H1 (cell line): ENCODE measurements around the gene RAD50. TPM values are rescaled to one million over a fixed set of nuclear protein-coding genes. Genes with fewer than 3 reads are reported as not detected.

Experiments
- CTCF ChIA-PET: fragments of 300-600 bp; sonication (Branson Sonifier 250); formaldehyde crosslinking; loops from one replicate; lab custom pipeline; 2021; ENCODE audit not compliant: partially characterized antibody; lab: Charles Lee
- POLR2A ChIA-PET: fragments of 300-600 bp; sonication (Branson Sonifier 250); formaldehyde crosslinking; loops from one replicate; lab custom pipeline; 2021; ENCODE audit warnings: inconsistent platforms; ENCODE audit not compliant: partially characterized antibody; lab: Charles Lee
- DNase-seq, 2 experiments: peaks; one replicate each; pipeline versions ENCODE4 v3.0.0 to v3.0.0-alpha.2; 2010 to 2022; ENCODE audit warnings: low spot score in 2 of 2, low read depth in 1 of 2, mixed read lengths in 1 of 2
- FAIRE-seq: peaks from 2 replicates; lab custom pipeline; 2011; peaks lifted over from hg19 to GRCh38; lab: Jason Lieb, UNC
- H2AFZ ChIP-seq: 2 replicates; pipeline ENCODE4 v1.8.1; 2012; ENCODE audit warnings: low read length, inconsistent platforms
- H2AK5ac ChIP-seq: 2 replicates; pipeline ENCODE4 v1.6.1; 2013; ENCODE audit warnings: low read depth, low read length
- H2BK120ac ChIP-seq: replicated peaks from 2 replicates; pipeline ENCODE3; 2013; ENCODE audit warnings: low read depth, low read length, inconsistent platforms
- H2BK12ac ChIP-seq: 2 replicates; pipeline ENCODE4 v1.6.1; 2013; ENCODE audit warnings: low read depth, low read length
- H2BK15ac ChIP-seq: 2 replicates; pipeline ENCODE4 v1.6.1; 2013; ENCODE audit warnings: low read length
- H2BK20ac ChIP-seq: 2 replicates; pipeline ENCODE4 v1.6.1; 2013; ENCODE audit warnings: low read length
- H2BK5ac ChIP-seq: 2 replicates; pipeline ENCODE4 v1.6.1; 2013; ENCODE audit warnings: low read depth, low read length
- H3K14ac ChIP-seq: 2 replicates; pipeline ENCODE4 v1.6.1; 2013; ENCODE audit warnings: inconsistent platforms; ENCODE audit not compliant: insufficient read length
- H3K18ac ChIP-seq: 2 replicates; pipeline ENCODE4 v1.6.1; 2013; ENCODE audit warnings: low read length; ENCODE audit errors: extremely low read depth
- H3K23ac ChIP-seq: 2 replicates; pipeline ENCODE4 v1.6.1; 2013; ENCODE audit warnings: inconsistent platforms; ENCODE audit not compliant: insufficient read length
- H3K23me2 ChIP-seq: 2 replicates; pipeline ENCODE4 v1.6.1; 2013; ENCODE audit warnings: low read depth, low read length
- H3K27ac ChIP-seq: 2 replicates; pipeline ENCODE4 v1.6.1; 2011; ENCODE audit warnings: low read depth, low read length, inconsistent platforms
- H3K27me3 ChIP-seq, 4 experiments: replicated peaks in 1 of 4; 1 replicate in 1 of 4; 2 replicates in 3 of 4; pipeline versions ENCODE4 v1.6.1 to v1.8.1; 2011 to 2013; ENCODE audit warnings: low read length in 3 of 4, mild to moderate bottlenecking in 3 of 4, inconsistent platforms in 2 of 4, mixed read lengths in 2 of 4, moderate library complexity in 1 of 4; ENCODE audit not compliant: control insufficient read depth in 3 of 4, insufficient read depth in 3 of 4; ENCODE audit errors: extremely low read depth in 1 of 4
- H3K36me3 ChIP-seq, 4 experiments: 2 replicates each; pipeline versions ENCODE4 v1.6.1 to v1.8.1; 2011 to 2013; ENCODE audit warnings: mild to moderate bottlenecking in 4 of 4, low read length in 3 of 4, moderate library complexity in 2 of 4, control low read depth in 1 of 4, inconsistent platforms in 1 of 4; ENCODE audit not compliant: insufficient read depth in 4 of 4, control insufficient read depth in 2 of 4
- H3K4ac ChIP-seq: replicated peaks from 2 replicates; pipeline ENCODE3; 2013; ENCODE audit warnings: low read length, low read depth, mixed read lengths, inconsistent platforms; ENCODE audit not compliant: insufficient read length
- H3K4me1 ChIP-seq, 4 experiments: replicated peaks in 1 of 4; 1 replicate in 1 of 4; 2 replicates in 3 of 4; pipeline versions ENCODE4 v1.6.1 to v1.8.1; 2011 to 2013; ENCODE audit warnings: low read length in 3 of 4, inconsistent platforms in 2 of 4, mixed read lengths in 1 of 4; ENCODE audit not compliant: insufficient read depth in 4 of 4, control insufficient read depth in 3 of 4
- H3K4me2 ChIP-seq, 2 experiments: 2 replicates each; pipeline versions ENCODE4 v1.6.1 to v1.8.1; 2011 to 2013; ENCODE audit warnings: low read depth in 2 of 2, low read length in 2 of 2, control low read depth in 1 of 2, inconsistent platforms in 1 of 2, mild to moderate bottlenecking in 1 of 2; ENCODE audit not compliant: insufficient read depth in 1 of 2
- H3K4me3 ChIP-seq, 4 experiments: fragments of 200-600, 300-600 bp in 1 of 4; sonication (generic), shearing (Covaris generic), sonication (Bioruptor Twin) in 1 of 4; 2 replicates each; pipeline versions ENCODE4 v1.5.1 to v1.8.1; 2011 to 2016; ENCODE audit warnings: low read length in 4 of 4, low read depth in 3 of 4, control low read depth in 2 of 4, inconsistent platforms in 2 of 4, mild to moderate bottlenecking in 2 of 4, mixed read lengths in 1 of 4, moderate library complexity in 1 of 4; ENCODE audit not compliant: insufficient read depth in 2 of 4; ENCODE audit errors: extremely low read depth in 1 of 4
- H3K56ac ChIP-seq: replicated peaks from 2 replicates; pipeline ENCODE3; 2013; ENCODE audit warnings: low read depth, mild to moderate bottlenecking, mixed read lengths, low read length, inconsistent platforms; ENCODE audit not compliant: insufficient read length
- H3K79me1 ChIP-seq: 2 replicates; pipeline ENCODE4 v1.6.1; 2013; ENCODE audit warnings: low read depth, low read length, control low read depth
- H3K79me2 ChIP-seq, 2 experiments: 2 replicates each; pipeline versions ENCODE4 v1.6.1 to v1.8.1; 2012 to 2013; ENCODE audit warnings: low read length in 2 of 2, mild to moderate bottlenecking in 2 of 2, inconsistent platforms in 1 of 2; ENCODE audit not compliant: insufficient read depth in 2 of 2, control insufficient read depth in 1 of 2
- H3K9ac ChIP-seq, 4 experiments: replicated peaks in 1 of 4; 1 replicate in 1 of 4; 2 replicates in 3 of 4; pipeline versions ENCODE4 v1.6.1 to v1.8.1; 2011 to 2013; ENCODE audit warnings: low read depth in 3 of 4, low read length in 3 of 4, control low read depth in 2 of 4, mild to moderate bottlenecking in 2 of 4, moderate library complexity in 2 of 4, inconsistent platforms in 1 of 4; ENCODE audit errors: extremely low read depth in 1 of 4
- H3K9me3 ChIP-seq, 2 experiments: 2 replicates each; pipeline versions ENCODE4 v1.6.1 to v1.8.1; 2012 to 2013; ENCODE audit warnings: mild to moderate bottlenecking in 2 of 2, moderate library complexity in 2 of 2, control low read depth in 1 of 2, inconsistent platforms in 1 of 2, low read depth in 1 of 2, low read length in 1 of 2, mixed read lengths in 1 of 2; ENCODE audit not compliant: insufficient read depth in 2 of 2
- H4K20me1 ChIP-seq, 2 experiments: replicated peaks in 1 of 2; 2 replicates each; pipeline versions ENCODE3 to v1.8.1; 2011 to 2013; ENCODE audit warnings: inconsistent platforms in 2 of 2, low read length in 2 of 2, mild to moderate bottlenecking in 1 of 2; ENCODE audit not compliant: insufficient read depth in 2 of 2, control insufficient read depth in 1 of 2
- H4K5ac ChIP-seq: 2 replicates; pipeline ENCODE4 v1.6.1; 2013; ENCODE audit warnings: low read length, low read depth, mixed read lengths, inconsistent platforms; ENCODE audit not compliant: insufficient read length
- H4K8ac ChIP-seq: 2 replicates; pipeline ENCODE4 v1.8.0; 2013; ENCODE audit warnings: mild to moderate bottlenecking, moderate library complexity, low read length, inconsistent platforms; ENCODE audit not compliant: insufficient read depth; ENCODE audit errors: extremely low read depth
- H4K91ac ChIP-seq: replicated peaks from 2 replicates; pipeline ENCODE3; 2013; ENCODE audit warnings: low read length, mixed read lengths, inconsistent platforms; ENCODE audit not compliant: insufficient read length
- ATF3 ChIP-seq: IDR thresholded peaks from 2 replicates; pipeline ENCODE4 v1.6.1; 2011; ENCODE audit warnings: low read depth, mild to moderate bottlenecking, low read length; ENCODE audit not compliant: insufficient read depth
- CTCF ChIP-seq, 3 experiments: IDR thresholded peaks; 1 replicate in 2 of 3; 2 replicates in 1 of 3; pipeline versions ENCODE4 v1.5.1 to v1.6.1; 2011; ENCODE audit warnings: low read length in 3 of 3, mild to moderate bottlenecking in 3 of 3, inconsistent platforms in 2 of 3, low read depth in 1 of 3, moderate library complexity in 1 of 3; ENCODE audit not compliant: insufficient read depth in 1 of 3; ENCODE audit errors: control extremely low read depth in 1 of 3
- HDAC6 ChIP-seq: IDR thresholded peaks from one replicate; pipeline ENCODE4 v1.7.1; 2012; ENCODE audit warnings: low read depth, mild to moderate bottlenecking, inconsistent platforms, low read length, moderate library complexity
- RAD21 ChIP-seq, 2 experiments: IDR thresholded peaks in 1 of 2; conservative IDR thresholded peaks in 1 of 2; 2 replicates each; pipeline ENCODE4 v1.6.1; 2011; ENCODE audit warnings: low read depth in 2 of 2, low read length in 2 of 2, improper control_type of control experiment in 1 of 2, inconsistent platforms in 1 of 2, mild to moderate bottlenecking in 1 of 2, moderate library complexity in 1 of 2
- WGBS, 2 experiments: shearing (Covaris generic) in 1 of 2; methylation state at CpG; one replicate each; pipeline versions ENCODE4 v1.1.6 to v1.1.7; 2013 to 2015; ENCODE audit warnings: low lambda C conversion rate in 2 of 2, mixed read lengths in 2 of 2, inconsistent platforms in 1 of 2, low coverage in 1 of 2, missing lambda C conversion rate in 1 of 2; ENCODE audit not compliant: insufficient replicate concordance in 2 of 2, insufficient coverage in 1 of 2, insufficient read length in 1 of 2; ENCODE audit errors: extremely low coverage in 1 of 2, missing lambda C conversion rate in 1 of 2; 5-methylcytosine and 5-hydroxymethylcytosine counted together
- polyA plus RNA-seq, 7 experiments: library from polyadenylated mRNA; depleted of rRNA in 3 of 7; stranded (reverse) in 5 of 7; unstranded in 2 of 7; fragments of >200 nt in 5 of 7; fragments of 200-250 nt in 2 of 7; gene quantifications; 1 replicate in 5 of 7; 2 replicates in 1 of 7; 4 replicates in 1 of 7; pipeline versions ENCODE4 v1.2.1 to v1.2.3, GENCODE V29; 2011 to 2013; ENCODE audit warnings: missing spikeins in 2 of 7, mixed read lengths in 2 of 7
- total RNA-seq: library from RNA; stranded (reverse); fragmentation: NEBNext Ultra II Directional; extraction: Animal tissue kit (Norgen Biotek cat#: 25700); gene quantifications from 2 replicates; pipeline ENCODE4 v1.2.1, GENCODE V29; 2021

Gene RAD50
- total and polyA plus RNA-seq, 2 of the 8 experiments (the other 6 are each of a cell fraction or from before 2014, with no cell fraction given), result 10.1 to 39.4 TPM

DNA sequence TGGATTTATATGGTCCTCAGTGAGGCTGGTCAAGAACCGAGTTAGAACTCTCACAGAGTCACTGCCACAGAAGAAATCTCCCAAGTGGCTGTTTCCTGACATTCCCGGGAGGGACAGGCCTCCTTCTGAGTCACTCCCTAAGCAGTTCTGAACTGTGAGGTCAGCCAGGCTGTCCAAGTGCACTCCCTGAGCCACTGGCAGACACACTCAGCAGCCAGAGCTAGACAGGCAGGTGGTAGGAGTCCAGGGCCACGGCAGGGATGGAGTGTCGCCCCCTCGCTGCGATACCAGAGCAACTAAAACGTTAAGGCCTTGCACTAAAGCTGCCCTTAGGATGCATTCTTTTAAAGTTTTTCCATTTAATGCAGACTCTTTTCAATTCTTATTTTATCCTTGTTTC lies 120.4 kb downstream of the RAD50 start:
- Histone ChIP-seq H3K56ac (no peak overlapping the region), H3K4me2 (no peak overlapping the region), H4K20me1 (no peaks in the 10 kb centered on the region), H2AK5ac (no peak overlapping the region), H3K4ac (no peak overlapping the region), H2BK5ac (no peak overlapping the region), H4K8ac (no peak overlapping the region), H3K18ac (no peak overlapping the region), H3K9ac (no peak overlapping the region), H3K9me3 (no peaks in the 10 kb centered on the region), H3K23ac (no peak overlapping the region), H3K23me2 (no peaks in the 10 kb centered on the region; the same call in 1 of the 2 replicates), H4K91ac (no peak overlapping the region), H3K79me1 (no peaks in the 10 kb centered on the region), H2BK120ac (no peak overlapping the region), H3K79me2 (no peaks in the 10 kb centered on the region), H2AFZ (no peak overlapping the region), H2BK20ac (no peak overlapping the region), H3K4me1 (no peaks in the 10 kb centered on the region), H3K27me3 (no peaks in the 10 kb centered on the region), H4K5ac (no peak overlapping the region), H2BK12ac (no peak overlapping the region), H2BK15ac (no peak overlapping the region), H3K36me3 (no peaks in the 10 kb centered on the region), H3K4me3 (no peak overlapping the region), H3K27ac (no peak overlapping the region), H3K14ac (no peak overlapping the region)
- TF ChIP-seq RAD21 (IDR thresholded peaks at IDR 0.05 in 1 of 2, conservative IDR thresholded peaks at IDR 0.05 in 1 of 2; ENCODE audit: low read depth in 2 of 2, low read length in 2 of 2) (peak; percentile 39 to 52; a peak in 3 of 4 replicates), ATF3 (no peak), HDAC6 (no peak), CTCF (IDR thresholded peaks at IDR 0.05; ENCODE audit: control extremely low read depth in 1 of 3, insufficient read depth in 1 of 3, low read depth in 1 of 3, low read length in 3 of 3) (peak; percentile 41 to 66 (median 64); a peak in 3 of 4 replicates)
- no peak for DNase-seq
- WGBS, 2 experiments, result 83% methylated on average over 7 of the region's 7 CpGs; no CpG with 5 or more reads in 1 of the 2 experiments
- ChIA-PET CTCF (interaction anchor here (0.7 to 5.6 kb wide), 12 partner anchors 10 to 345 kb away, joined by 3 to 23 read pairs (median 4); no protein-coding TSS in a partner anchor), POLR2A (interaction anchor here (1.0 kb wide), 1 partner anchor 14 kb away, joined by 3 read pairs; no protein-coding TSS in a partner anchor)
- FAIRE-seq, result no peak
